ENCODE data around the gene PVR.
"Not testable (repeated sequence)": the region's sequence is repeated elsewhere in the genome, so short reads cannot be mapped to it uniquely, and the experiment has no call there.

PVR gene

DNA sequence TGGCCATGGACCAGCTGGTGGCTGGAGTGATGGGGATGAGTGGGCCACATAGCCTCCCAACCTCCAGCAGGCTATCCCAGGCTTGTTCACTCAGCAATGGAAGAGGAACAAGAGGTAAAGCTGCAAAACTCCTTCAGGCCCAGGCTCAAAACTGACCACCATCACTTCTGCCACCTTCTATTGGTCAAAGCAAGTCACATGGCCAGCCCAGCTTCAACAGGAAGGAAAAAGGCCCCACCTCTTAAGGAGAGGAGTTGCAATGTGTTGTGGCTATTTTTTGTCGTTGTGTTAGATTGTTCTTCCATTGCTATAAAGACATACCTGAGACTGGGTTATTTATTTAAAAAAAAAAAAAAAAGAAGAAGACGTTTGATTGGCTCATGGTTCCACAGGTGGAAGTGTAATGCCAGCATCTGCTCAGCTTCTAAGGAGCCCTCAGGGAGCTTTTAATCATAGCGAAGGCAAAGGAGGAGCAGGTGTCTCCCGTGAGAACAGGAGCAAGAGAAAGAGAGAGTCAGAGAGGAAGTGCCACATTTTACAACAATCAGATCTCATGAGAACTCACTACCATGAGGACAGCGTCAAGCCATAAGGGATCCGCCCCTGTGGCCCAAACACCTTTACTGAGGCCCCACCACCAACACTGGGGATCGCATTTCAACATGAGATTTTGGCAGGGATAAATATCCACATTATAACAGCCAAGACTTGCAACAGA is 24.9 kb upstream of the PVR start:
- DNase-seq (ENCODE audit: low read depth in 2 of 2), result no peak

DNA sequence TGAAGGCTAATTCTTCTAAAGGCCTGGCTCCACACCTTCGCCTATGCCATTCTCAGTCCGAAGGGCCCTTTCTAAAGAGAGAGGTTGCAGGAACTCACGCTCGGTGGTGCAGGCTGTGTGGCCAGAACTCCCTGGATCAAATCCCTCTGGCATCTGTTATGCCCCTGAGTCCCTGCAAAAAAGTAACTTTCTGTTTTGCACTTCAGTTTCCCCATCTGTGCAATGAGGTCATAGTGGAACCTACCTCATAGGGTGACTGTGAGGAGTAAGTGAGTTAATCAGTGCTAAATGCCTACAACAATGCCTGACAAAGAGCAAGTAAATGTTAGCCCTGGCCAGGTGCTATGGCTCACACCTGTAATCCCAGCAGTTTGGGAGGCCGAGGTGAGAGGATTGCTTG is 23.0 kb upstream of the PVR start:
- DNase-seq (ENCODE audit: low read depth in 2 of 2), result no peak

DNA sequence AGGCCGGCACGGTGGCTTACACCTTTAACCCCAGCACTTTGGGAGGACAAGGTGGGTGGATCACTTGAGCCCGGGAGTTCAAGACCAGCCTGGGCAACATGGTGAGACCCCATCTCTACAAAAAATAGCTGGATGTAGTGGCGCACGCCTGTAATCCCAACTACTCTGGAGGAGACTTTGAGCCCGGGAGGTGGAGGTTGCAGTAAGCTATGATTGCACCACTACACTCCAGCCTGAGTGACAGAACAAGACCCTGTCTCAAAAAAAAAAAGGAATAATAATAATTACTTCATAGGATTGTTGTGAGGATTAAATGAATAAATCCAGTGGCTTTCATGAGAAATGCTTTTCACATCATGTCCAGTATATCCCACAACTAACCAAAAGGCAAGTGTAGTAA is 22.3 kb upstream of the PVR start:
- DNase-seq (ENCODE audit: low read depth in 2 of 2), result no peak

DNA sequence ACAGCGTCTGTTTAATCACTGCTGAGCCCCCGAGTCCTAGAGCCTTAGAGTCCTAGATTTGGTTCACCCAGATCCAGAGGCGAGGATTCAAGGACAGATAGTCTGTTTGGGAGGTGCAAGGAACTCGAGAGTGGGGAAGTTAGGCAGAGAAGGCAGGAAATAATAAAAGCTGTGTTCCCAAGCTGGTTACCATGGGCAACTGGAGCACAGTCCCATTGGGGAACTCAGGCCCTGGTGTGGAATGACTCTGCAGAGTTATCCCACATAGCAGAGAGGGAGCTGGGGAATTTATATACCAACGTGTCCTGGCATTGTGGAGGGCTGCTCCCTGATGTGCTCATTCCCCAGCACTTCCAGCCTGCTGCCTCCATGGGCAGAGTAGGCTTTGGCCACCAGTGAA is 20.6 kb upstream of the PVR start:
- no peak for DNase-seq (ENCODE audit: low read depth in 2 of 2)

DNA sequence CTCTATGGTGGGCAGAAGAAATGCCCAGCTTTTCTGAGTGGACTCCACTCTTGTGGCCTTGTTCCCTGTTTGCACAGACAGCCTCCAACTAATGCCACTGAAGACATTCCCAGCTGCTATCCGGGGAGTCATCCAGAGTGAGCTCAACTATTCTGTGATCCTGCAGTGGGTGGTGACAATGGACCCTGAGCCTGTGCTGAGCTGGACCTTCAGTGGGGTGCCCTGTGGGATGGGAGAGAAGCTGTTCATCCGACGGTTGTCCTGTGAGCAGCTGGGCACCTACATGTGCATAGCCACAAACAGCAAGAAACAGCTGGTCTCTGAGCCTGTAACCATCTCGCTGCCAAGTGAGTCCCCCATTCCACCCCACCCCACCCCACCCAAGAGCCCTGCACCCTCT is 20.1 kb upstream of the PVR start:
- DNase-seq (ENCODE audit: low read depth in 2 of 2), result no peak

DNA sequence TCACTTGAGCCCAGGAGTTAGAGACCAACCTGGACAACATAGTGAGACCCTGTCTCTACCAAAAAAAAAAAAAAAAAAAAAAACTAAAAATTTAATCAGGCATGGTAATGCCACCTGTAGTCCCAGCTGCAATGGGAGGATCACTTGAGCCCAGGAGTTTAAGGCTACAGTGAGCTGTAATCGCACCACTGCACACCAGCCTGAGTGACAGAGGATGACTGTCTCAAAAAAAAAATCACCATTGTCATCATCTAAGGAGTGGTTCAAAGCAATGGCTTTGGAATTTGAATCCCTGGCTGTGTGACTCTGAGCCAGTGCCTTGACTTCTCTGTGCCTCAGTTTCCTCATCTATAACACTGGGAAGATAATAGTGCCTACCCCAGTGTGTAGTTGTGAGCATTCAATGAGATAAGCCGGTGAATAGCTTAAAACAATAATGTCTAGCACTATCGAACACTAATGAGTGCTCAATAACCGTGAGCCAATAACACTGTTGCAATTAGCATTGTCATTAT is 18.8 kb upstream of the PVR start:
- no peak for DNase-seq (ENCODE audit: low read depth in 2 of 2)

DNA sequence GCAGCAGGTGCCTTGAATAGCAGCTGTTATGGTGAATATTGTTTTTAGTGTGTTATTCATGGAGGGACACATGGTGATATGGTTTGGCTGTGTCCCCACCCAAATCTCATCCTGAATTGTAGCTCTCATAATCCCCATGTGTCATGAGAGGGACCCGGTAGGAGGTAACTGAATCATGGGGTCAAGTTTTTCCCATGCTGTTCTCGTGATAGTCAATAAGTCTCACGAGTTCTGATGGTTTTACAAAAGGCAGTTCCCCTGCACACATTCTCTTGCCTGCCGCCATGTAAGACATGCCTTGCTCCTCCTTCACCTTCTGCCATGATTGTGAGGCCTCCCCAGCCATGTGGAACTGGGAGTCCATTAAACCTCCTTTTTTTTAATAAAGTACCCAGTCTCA is 18.1 kb upstream of the PVR start:
- DNase-seq (ENCODE audit: low read depth in 2 of 2), result not testable (repeated sequence)

DNA sequence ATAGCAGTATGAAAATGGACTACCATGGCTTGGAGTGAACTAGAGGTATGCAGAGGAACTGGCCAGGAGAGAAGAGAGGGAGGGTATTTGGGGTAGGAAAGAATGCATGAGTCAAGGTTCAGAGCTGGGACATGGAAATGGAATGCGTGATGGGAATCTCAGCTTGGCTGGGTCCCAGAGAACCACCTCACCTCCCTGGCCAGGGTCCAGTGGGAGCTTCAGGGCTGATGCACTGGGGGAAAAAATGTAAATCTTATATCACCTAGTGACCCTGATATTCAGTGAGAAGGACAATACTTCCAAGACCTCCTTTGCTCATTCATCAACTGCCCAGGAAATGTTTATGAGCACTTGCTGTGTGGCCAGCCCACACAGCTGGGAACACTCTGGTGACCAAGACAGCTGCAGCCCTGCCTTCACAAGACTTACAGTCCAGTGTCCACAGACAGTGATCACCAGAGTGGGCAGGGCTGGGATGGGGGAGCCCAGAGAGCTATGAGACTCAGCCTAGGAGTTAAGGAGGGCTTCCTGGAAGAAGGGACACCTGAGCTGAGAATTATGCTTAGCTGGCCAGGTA is 17.6 kb upstream of the PVR start:
- DNase-seq (ENCODE audit: low read depth in 2 of 2), result no peak

DNA sequence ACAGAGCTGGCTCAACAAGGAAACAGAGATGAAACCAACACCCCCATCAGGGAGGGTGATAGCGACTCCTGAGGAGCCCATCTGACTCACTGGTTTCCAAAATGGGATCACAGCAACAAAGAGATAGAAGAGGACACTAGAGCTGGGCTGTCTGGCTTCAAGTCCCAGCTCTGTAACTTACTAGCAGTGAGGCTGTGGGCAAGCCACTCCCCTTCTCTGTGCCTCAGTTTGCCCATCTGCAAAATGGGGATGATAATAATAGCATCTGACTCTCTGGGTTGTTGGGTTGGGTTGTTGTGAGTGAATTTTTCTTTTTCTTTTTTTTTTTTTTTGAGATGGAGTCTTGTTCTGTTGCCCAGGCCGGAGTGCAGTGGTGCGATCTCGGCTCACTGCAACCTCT is 16.1 kb upstream of the PVR start:
- no peak for DNase-seq (ENCODE audit: low read depth in 2 of 2)

DNA sequence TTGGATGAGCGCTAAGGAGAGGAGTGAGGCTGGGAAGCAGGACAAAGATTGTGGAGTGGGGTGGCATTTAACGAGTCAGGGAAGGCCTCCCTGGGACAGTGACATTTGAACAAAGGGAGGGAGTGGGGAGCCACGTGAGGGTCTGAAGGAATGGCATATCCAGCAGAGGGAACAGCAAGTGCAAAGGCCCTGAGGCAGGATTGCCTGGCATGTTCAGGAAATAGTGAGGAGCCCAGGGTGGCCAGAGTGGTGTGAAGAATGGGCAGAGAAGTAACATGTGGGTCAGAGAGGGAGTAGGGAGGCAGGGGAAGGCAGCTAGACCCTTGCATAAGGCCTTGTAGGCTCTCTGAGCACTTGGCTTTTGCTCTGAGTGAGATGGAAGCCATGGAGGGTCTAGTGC is 14.9 kb upstream of the PVR start:
- DNase-seq (ENCODE audit: low read depth in 2 of 2), result no peak

DNA sequence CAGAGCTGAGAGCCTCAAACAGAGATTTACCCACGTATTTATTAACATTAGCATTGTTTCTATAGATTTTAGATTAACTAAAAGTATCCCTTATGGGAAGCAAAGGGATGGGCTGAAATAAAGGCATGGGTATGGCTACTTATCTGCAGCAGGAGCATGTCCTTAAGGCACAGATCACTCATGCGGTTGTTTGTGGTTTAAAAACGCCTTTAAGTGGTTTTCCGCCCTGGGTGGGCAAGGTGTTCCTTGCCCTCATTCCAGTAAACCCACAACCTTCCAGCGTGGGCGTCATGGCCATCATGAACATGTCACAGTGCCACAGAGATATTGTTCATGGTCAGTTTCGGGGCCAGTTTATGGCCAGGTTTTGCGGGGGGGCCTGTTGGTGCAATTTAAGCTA is 12.1 kb upstream of the PVR start:
- not testable (repeated sequence) for DNase-seq (ENCODE audit: low read depth in 2 of 2)

DNA sequence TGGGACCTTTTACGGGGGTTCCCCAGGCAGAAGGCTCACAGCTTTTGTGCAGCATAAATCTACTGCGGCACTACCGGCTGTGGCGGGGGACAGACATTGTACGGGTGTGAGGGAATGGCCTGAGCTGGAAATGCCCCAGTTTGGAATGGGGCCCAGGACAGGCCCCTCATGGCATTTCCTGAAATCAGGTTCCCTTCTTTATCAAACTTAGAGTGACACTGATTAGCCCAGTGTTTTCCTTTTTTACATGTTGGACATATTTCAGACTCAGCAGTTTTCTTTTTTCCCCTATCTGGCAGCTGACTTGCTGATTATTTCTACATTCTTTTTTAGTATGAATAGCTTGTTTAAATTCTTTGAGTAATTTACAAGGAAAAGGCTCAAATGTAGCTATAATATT is 9.7 kb upstream of the PVR start:
- DNase-seq (ENCODE audit: low read depth in 2 of 2), result not testable (repeated sequence)

DNA sequence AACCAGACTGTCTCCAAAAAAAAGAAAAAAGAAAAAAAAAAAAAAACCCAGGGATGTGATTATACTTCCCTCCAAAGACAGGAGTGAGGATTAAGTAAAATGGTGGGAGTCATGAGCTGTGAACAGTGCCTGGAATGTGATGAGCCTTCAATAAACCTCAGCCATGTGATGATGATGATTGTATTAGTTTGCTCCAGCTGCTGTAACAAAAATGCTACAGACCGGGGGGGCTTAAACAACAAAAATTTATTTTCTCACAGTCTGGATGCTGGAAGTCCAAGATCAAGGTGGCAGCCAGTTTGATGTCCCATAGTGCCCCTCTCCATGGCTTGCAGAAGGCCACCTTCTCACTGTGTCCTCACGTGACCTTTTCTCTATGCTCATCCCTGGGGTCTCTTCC is 8.9 kb upstream of the PVR start:
- no peak for DNase-seq (ENCODE audit: low read depth in 2 of 2)

DNA sequence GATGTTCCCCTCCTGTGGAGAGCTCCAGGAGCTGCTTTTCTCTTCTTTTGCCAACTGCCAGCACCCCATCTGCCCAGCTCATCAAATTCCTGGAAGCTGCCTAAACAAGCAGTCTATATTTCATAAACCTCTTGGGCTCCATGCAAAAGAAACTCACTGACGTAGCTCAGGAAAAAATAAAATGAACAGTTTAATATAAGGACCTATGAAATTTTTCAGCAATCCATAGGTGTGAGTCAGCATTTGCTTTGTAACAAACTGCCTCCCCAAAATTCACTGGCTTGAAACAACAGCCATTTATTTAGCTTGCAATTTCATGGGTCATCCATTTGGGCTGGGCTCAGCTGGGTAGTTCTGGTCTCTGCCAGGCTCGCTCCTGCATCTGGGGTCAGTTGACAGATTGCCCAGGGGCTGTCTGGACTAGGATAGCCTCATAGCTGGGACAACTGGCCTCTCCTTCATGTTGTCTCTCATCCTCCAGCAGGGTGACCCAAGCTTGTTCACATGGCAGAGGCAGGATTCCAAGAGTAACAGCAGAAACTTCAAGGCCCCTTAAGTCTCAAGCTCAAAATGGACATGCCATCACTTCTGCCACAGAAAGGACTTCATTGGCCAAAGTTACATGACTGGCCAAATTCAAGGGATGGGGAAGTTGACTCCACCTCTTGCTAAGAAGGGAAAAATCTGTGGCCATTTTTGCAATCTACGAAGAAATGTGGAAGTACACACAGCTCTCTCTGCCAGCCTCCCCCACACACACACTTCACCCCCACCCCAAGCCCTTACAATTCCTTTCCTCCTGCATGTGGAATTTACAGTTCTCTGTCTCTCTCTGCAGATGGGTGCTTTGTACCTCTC is 7.9 kb upstream of the PVR start:
- no peak for DNase-seq (ENCODE audit: low read depth in 2 of 2)

DNA sequence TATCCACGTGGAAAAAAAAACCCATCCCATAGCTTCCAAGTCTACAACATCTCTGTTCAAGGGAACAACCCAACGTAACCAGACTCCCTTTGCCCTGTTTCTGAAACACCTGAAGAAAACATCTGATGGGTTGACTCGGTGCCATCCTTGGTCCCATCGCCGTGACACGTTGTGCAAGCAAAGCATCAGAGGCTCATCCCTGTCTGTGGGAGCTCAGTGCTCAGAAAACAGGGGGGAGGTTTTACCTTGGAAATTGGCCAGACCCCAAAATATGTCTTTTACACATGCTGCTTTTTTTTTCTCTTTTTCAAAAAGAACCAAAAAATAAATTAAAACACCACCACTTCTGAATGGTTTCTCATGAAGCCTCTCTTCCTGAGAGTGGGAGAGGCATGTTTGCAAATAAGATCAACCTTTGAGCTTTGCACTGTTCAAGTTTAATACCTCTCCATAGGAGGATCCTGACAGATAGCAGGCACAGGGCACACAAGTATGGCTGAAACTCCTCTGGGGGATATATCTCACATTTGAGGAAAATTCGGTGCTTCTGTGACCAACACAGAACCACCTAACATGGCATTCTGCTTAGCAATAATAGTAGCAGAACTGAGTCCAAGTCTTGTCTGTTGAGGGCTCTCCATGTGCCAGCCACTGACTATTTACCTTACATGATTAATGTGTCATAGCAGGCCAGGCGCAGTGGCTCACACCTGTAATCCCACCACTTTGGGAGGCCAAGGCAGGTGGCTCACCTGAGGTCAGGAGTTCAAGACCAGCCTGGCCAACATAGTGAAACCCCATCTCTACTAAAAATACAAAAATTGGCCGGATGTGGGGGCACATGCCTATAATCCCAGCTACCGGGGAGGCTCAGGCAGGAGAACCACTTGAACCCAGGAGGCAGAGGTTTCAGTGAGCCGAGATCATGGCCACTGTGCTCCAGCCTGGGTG is 7.0 kb upstream of the PVR start:
- DNase-seq (ENCODE audit: low read depth in 2 of 2), result no peak

DNA sequence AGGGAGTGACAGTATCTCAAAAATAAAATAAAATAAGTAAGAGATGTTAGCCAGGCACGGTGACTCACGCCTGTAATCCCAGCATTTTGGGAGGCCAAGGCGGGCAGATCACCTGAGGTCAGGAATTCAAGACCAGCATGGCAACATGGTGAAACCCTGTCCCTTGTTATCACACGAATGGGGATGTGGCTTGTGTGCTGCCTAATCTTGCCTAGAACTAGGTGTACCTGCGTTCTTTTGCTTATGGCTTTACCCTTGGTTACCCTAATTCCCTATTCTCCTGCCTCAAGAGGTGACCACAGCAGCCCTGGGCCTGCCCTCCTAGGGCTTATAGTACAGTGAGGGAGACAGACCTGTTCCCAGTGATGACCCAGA is 6.3 kb upstream of the PVR start:
- no peak for DNase-seq (ENCODE audit: low read depth in 2 of 2)

DNA sequence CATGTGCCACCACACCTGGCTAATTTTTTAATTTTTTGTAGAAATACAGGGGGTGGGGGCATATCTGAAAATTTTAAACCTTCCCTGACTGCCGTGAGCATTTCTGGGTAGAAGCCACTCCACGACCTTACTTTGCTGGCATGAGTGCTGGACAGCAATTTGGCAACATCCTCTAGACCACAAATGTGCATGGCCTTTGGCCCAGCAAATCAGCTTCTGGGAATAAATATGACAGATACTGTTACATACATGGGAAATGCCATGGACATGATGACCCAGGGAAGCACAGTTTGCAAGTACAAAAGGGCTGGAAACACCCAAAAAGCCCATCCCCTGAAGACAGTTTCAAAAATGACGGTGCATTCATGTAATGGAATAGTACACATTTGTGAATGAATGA is 3.2 kb upstream of the PVR start:
- no peak for DNase-seq (ENCODE audit: low read depth in 2 of 2)

DNA sequence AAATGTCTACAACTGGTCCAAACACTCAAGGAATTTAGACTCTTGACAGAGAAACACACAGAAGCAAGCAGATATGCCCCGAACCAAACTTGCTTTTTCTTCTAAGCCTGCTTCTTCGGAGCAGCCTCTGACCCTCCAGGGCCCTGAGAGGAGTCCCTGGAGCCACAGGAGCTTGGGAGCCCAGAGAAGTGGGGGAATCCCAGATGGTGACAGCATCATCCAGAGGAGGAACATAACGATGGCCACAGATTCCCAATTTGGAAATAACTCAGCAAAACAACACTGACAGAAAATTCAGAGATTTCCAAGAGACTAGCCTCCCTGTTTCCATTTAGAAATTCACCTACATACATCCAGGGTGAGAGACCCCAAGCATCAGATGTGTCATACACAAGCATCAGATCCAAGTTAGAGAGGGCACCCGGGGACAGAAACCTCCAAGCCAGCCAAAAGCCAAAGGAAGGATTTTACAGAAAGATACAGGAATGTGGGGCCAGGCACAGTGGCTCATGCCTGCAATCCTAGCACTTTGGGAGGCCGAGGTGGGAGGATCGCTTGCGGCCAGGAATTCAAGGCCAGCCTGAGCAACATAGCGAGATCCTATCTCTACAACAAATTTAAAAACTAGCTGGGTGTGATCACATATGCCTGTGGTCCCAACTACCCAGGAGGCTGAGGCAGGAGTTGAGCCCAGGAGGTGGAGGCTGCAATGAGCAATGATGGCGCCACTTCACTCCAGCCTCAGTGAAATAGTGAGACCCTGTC is 2.0 kb upstream of the PVR start:
- no peak for DNase-seq (ENCODE audit: low read depth in 2 of 2)

DNA sequence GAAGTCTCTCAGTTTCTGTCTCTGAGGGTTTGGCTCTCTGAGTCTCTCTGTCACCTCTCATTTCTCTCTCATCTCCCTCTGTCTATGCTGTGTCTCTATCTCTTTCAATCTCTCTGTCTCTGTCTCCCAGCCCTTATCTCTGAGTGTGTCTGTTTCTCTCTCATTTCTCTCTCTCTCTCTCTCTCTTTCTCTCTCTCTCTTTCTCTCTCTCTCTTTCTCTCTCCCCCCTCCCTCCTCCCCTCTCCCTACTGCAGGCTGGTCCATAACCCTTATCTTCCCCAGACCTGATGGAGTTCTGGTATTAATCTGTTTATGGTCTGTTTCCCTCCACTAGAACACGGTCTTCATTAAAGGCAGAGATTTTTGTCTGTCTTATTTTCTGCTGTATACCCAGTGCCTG is 1.3 kb upstream of the PVR start:
- no peak for DNase-seq (ENCODE audit: low read depth in 2 of 2)

DNA sequence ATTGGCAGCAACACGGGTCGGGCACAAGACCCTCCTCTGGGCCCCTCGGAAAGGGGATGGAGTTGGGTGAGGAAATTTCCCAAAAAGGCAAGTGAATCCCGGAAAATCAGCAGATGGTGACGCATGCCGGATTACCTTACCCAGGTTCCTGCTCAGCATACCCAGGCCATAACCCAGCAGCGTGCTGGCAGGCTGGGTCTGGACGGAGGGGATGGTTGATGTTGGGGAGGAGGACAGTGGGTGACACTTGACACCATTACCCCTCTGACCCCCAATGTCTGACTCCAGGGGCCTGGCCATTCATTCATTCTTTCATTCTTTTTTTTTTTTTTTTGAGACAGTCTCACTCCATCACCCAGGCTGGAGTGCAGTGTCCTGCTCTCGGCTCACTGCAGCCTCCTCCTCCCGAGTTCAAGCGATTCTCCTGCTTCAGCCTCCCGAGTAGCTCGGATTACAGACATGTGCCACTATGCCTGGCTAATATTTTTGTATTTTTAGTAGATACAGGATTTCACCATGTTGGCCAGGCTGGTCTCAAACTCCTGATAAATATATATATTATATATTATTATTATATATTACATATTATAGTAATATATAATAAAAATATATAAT is 799 bp downstream of the PVR start:
- no peak for DNase-seq (ENCODE audit: low read depth in 2 of 2)
